Measurements from ENCODE around the gene TMEM59. TPM values are rescaled to one million over a fixed set of nuclear protein-coding genes. Genes with fewer than 3 reads are reported as not detected.

TMEM59 gene
- total RNA-seq, 3 donors from 2014 or later = 557 to 1,169 (median 749) TPM

- DNase-seq (no peak), ATAC-seq (no peak)
Observed at GRCh38 chr1:54084794-54085193, 31.8 kb upstream of the TMEM59 start.

DNA sequence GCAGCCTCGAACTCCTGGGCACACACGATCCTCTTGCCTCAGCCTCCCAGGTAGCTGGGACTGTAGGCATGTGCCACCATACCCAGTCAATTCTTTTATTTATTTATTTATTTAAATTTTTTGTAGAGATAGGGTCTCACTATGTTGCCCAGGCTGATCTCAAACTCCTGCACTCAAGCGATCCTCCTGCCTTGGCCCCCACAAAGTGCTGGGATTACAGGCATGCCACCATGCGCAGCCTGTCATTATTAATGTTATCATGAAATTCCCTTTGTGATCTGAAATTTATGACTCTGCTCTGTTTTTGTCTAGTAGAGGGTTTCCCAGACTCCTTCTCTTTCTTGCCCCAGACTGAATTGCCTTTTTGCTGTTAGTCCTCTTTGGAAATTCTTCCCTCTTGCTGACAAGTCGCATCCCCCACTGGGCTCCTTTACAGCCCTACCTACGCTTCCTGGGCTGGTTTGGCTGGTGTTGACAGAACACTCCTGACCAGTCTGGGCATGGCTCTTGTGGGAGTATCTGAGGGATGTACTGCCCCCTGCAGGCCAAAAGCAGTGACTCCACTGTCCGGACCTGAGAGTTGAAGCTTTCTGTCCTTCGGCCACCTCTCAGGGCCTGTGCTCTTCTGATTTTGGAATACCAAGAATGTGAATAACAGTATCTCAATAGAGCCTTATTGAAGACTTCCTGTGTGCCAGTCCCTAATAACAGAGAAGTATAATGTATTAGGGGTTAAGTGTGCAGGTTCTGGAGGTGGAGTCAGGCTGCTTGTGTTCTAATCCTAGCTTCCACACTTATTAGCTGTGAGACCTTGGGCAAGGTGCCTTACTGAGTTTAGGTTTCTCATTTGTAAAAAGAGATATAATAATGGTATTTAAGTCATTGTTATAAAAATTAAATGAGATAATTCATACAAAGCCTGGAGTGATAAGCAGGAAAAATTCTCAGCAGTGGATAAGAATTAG, 28.6 kb upstream of the TMEM59 start:
- no peaks in the 10 kb centered on the region for H3K36me3 ChIP-seq (ENCODE audit: low read depth)
- H3K4me3 ChIP-seq = no peak overlapping the region
- peak; percentile 100 for ATAC-seq
- TF ChIP-seq, protein P1, sequence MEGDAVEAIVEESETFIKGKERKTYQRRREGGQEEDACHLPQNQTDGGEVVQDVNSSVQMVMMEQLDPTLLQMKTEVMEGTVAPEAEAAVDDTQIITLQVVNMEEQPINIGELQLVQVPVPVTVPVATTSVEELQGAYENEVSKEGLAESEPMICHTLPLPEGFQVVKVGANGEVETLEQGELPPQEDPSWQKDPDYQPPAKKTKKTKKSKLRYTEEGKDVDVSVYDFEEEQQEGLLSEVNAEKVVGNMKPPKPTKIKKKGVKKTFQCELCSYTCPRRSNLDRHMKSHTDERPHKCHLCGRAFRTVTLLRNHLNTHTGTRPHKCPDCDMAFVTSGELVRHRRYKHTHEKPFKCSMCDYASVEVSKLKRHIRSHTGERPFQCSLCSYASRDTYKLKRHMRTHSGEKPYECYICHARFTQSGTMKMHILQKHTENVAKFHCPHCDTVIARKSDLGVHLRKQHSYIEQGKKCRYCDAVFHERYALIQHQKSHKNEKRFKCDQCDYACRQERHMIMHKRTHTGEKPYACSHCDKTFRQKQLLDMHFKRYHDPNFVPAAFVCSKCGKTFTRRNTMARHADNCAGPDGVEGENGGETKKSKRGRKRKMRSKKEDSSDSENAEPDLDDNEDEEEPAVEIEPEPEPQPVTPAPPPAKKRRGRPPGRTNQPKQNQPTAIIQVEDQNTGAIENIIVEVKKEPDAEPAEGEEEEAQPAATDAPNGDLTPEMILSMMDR (IDR thresholded peaks at IDR 0.05) = peak; percentile 63
- peak; percentile 69 to 92 (median 85) for DNase-seq
- intact Hi-C loops (cut with DNase I, micrococcal nuclease) = no loop called here
- H3K4me1 ChIP-seq (ENCODE audit: low read depth) = no peaks in the 10 kb centered on the region
- no peaks in the 10 kb centered on the region for H3K9me3 ChIP-seq

More at GRCh38 chr1:54084794-54085193, 31.8 kb upstream of the TMEM59 start:
- TF ChIP-seq, protein P1 (IDR thresholded peaks at IDR 0.05) = no peak
- Histone ChIP-seq H3K4me1 (ENCODE audit: low read depth) (no peaks in the 10 kb centered on the region), H3K36me3 (ENCODE audit: low read depth) (no peaks in the 10 kb centered on the region), H3K9me3 (no peaks in the 10 kb centered on the region), H3K4me3 (no peak overlapping the region)
- intact Hi-C loops (cut with DNase I, micrococcal nuclease) = no loop called here

- no peak for ATAC-seq
- Histone ChIP-seq H3K9me3 (no peaks in the 10 kb centered on the region), H3K4me3 (no peak overlapping the region), H3K36me3 (ENCODE audit: low read depth) (no peaks in the 10 kb centered on the region), H3K4me1 (ENCODE audit: low read depth) (no peaks in the 10 kb centered on the region)
- TF ChIP-seq, protein P1 (IDR thresholded peaks at IDR 0.05) = no peak
- no peak for DNase-seq
- intact Hi-C loops (cut with DNase I, micrococcal nuclease) = no loop called here
Observed at GRCh38 chr1:54080598-54081049, 27.6 kb upstream of the TMEM59 start.

DNA sequence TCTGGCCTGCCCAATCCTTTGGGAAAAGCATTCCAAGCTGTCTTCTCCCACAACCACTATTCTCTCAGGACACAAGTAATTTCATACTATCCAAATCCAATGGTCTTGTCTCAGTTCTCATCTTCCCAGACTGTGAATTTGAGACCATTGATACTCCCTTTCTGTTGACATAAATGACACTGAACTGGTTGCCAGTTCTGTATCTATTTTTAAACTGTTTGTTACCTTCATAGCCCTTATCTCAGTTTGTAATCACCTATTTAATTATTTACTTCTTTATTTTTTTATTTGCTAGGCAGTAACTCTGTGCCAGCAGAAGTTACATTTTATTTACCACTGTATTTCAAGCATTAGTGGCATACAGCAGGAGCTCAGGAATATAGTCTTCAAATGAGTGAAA, 24.4 kb upstream of the TMEM59 start:
- TF ChIP-seq, protein P1 (IDR thresholded peaks at IDR 0.05) = no peak
- no peak for ATAC-seq
- intact Hi-C loops (cut with DNase I, micrococcal nuclease) = no loop called here
- Histone ChIP-seq H3K4me1 (ENCODE audit: low read depth) (no peaks in the 10 kb centered on the region), H3K36me3 (ENCODE audit: low read depth) (no peaks in the 10 kb centered on the region), H3K9me3 (no peaks in the 10 kb centered on the region), H3K4me3 (no peak overlapping the region)
- no peak for DNase-seq

- ATAC-seq (peak; percentile 92), DNase-seq (no peak)
- Histone ChIP-seq H3K4me3 (no peak overlapping the region), H3K36me3 (ENCODE audit: low read depth) (no peaks in the 10 kb centered on the region), H3K9me3 (no peaks in the 10 kb centered on the region), H3K4me1 (ENCODE audit: low read depth) (peaks cover 8% of the 10 kb centered on the region)
- TF ChIP-seq, protein P1 (IDR thresholded peaks at IDR 0.05) = peak; percentile 29
- intact Hi-C loops (cut with DNase I, micrococcal nuclease) = no loop called here
Observed at GRCh38 chr1:54070171-54070837, 17.3 kb upstream of the TMEM59 start.
